ENCODE data around the gene CHST8. TPM values are rescaled to one million over a fixed set of nuclear protein-coding genes. Genes with fewer than 3 reads are reported as not detected.

CHST8 gene
- total and polyA plus RNA-seq, 4 donors = 0.05 to 0.07 TPM; not detected in 2

- Histone ChIP-seq H3K4me3 (ENCODE audit: low read depth in 1 of 3, low read length in 3 of 3) (no peak overlapping the region), H3K27me3 (ENCODE audit: control insufficient read depth in 4 of 4, insufficient read depth in 4 of 4, low read length in 3 of 4) (peaks cover 0 to 17% (median 2%) of the 10 kb centered on the region in 4 donors), H3K27ac (ENCODE audit: low read depth in 1 of 2, low read length in 2 of 2) (no peak overlapping the region), H3K9me3 (ENCODE audit: control insufficient read depth in 4 of 4, low read length in 3 of 4) (no peaks in the 10 kb centered on the region), H3K9ac (ENCODE audit: low read depth in 1 of 2, low read length in 2 of 2) (no peak overlapping the region), H3K36me3 (ENCODE audit: control insufficient read depth in 4 of 4, insufficient read depth in 3 of 4, low read depth in 1 of 4, low read length in 3 of 4) (no peaks in the 10 kb centered on the region), H3K4me1 (ENCODE audit: control insufficient read depth in 4 of 4, insufficient read depth in 4 of 4, low read length in 3 of 4) (no peaks in the 10 kb centered on the region)
- 56% methylated on average over 10 of the region's 10 CpGs for WGBS
- TF ChIP-seq NR2F2 (IDR thresholded peaks at IDR 0.05) (no peak), GABPA (IDR thresholded peaks at IDR 0.05 in 1 of 2, conservative IDR thresholded peaks at IDR 0.05 in 1 of 2) (no peak), RAD21 (IDR thresholded peaks at IDR 0.05) (no peak), FOXA2 (IDR thresholded peaks at IDR 0.05) (no peak), JUND (IDR thresholded peaks at IDR 0.05) (no peak), CTCF (IDR thresholded peaks at IDR 0.05; ENCODE audit: low read depth, low read length, missing input control) (no peak), HNF4G (IDR thresholded peaks at IDR 0.05) (no peak), ZBTB33 (IDR thresholded peaks at IDR 0.05) (no peak), REST (IDR thresholded peaks at IDR 0.05) (no peak), YY1 (IDR thresholded peaks at IDR 0.05) (no peak), SP1 (IDR thresholded peaks at IDR 0.05) (no peak), EGR1 (IDR thresholded peaks at IDR 0.05; ENCODE audit: low read depth in 2 of 2) (no peak), MAX (IDR thresholded peaks at IDR 0.05) (no peak), FOXA1 (IDR thresholded peaks at IDR 0.05) (no peak), TAF1 (conservative IDR thresholded peaks at IDR 0.05) (no peak), HNF4A (conservative IDR thresholded peaks at IDR 0.05) (no peak)
- no peak for DNase-seq (ENCODE audit: low spot score)
These were observed 53.0 kb downstream of the CHST8 start for GRCh38 chr19:33674626-33675367.
